Measurements from ENCODE around the gene IGSF21.

DNA sequence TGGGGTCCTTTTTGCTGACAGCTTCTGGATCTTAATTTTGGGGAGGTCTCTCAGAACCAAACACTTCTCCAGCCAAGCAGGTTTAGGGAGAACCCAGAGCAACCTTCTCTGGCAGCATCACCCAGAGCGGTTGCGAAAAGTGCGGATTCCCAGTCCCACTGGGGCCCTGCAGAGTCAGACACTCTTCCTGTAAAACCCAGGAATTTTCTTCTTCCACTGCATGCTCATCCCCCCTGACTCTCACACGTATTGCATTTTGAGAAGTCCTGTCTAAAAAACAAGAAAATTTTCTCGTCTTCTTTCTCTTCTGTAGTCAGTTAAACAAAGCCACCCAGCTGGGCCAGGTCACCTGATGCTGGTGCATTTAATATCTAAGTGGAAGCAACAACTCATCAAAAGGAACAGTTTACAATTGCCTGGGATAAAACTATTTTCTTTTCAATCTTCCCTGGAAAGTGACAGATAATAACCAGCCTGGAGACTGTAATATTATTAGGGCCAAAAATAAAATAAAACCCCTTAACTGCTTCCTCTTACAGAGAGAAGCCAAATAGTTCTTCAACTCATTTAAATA, 156.0 kb downstream of the IGSF21 start:
- TF ChIP-seq NBN (IDR thresholded peaks at IDR 0.05) (no peak), POLR2AphosphoS5 (IDR thresholded peaks at IDR 0.05; ENCODE audit: low read length) (no peak), SUZ12 (IDR thresholded peaks at IDR 0.05; ENCODE audit: unreplicated experiment) (no peak), MEF2A (IDR thresholded peaks at IDR 0.05; ENCODE audit: insufficient read depth, low read depth, low read length) (no peak), CEBPB (IDR thresholded peaks at IDR 0.05; ENCODE audit: borderline replicate concordance in 1 of 2, low read depth in 2 of 2, low read length in 2 of 2) (no peak), RAD21 (IDR thresholded peaks at IDR 0.05; ENCODE audit: insufficient read depth, low read depth, low read length) (no peak)
- TF ChIP-seq, protein P1, sequence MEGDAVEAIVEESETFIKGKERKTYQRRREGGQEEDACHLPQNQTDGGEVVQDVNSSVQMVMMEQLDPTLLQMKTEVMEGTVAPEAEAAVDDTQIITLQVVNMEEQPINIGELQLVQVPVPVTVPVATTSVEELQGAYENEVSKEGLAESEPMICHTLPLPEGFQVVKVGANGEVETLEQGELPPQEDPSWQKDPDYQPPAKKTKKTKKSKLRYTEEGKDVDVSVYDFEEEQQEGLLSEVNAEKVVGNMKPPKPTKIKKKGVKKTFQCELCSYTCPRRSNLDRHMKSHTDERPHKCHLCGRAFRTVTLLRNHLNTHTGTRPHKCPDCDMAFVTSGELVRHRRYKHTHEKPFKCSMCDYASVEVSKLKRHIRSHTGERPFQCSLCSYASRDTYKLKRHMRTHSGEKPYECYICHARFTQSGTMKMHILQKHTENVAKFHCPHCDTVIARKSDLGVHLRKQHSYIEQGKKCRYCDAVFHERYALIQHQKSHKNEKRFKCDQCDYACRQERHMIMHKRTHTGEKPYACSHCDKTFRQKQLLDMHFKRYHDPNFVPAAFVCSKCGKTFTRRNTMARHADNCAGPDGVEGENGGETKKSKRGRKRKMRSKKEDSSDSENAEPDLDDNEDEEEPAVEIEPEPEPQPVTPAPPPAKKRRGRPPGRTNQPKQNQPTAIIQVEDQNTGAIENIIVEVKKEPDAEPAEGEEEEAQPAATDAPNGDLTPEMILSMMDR (IDR thresholded peaks at IDR 0.05 in 2 of 3, conservative IDR thresholded peaks at IDR 0.05 in 1 of 3; ENCODE audit: control insufficient read depth in 2 of 3, extremely low read depth in 1 of 3, insufficient read depth in 1 of 3, low read depth in 3 of 3, low read length in 3 of 3): no peak
- TF ChIP-seq, protein P2, sequence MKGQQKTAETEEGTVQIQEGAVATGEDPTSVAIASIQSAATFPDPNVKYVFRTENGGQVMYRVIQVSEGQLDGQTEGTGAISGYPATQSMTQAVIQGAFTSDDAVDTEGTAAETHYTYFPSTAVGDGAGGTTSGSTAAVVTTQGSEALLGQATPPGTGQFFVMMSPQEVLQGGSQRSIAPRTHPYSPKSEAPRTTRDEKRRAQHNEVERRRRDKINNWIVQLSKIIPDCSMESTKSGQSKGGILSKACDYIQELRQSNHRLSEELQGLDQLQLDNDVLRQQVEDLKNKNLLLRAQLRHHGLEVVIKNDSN (IDR thresholded peaks at IDR 0.05; ENCODE audit: borderline replicate concordance, extremely low read length, insufficient read depth, low read depth, low read length): no peak
- TF ChIP-seq, protein P3, sequence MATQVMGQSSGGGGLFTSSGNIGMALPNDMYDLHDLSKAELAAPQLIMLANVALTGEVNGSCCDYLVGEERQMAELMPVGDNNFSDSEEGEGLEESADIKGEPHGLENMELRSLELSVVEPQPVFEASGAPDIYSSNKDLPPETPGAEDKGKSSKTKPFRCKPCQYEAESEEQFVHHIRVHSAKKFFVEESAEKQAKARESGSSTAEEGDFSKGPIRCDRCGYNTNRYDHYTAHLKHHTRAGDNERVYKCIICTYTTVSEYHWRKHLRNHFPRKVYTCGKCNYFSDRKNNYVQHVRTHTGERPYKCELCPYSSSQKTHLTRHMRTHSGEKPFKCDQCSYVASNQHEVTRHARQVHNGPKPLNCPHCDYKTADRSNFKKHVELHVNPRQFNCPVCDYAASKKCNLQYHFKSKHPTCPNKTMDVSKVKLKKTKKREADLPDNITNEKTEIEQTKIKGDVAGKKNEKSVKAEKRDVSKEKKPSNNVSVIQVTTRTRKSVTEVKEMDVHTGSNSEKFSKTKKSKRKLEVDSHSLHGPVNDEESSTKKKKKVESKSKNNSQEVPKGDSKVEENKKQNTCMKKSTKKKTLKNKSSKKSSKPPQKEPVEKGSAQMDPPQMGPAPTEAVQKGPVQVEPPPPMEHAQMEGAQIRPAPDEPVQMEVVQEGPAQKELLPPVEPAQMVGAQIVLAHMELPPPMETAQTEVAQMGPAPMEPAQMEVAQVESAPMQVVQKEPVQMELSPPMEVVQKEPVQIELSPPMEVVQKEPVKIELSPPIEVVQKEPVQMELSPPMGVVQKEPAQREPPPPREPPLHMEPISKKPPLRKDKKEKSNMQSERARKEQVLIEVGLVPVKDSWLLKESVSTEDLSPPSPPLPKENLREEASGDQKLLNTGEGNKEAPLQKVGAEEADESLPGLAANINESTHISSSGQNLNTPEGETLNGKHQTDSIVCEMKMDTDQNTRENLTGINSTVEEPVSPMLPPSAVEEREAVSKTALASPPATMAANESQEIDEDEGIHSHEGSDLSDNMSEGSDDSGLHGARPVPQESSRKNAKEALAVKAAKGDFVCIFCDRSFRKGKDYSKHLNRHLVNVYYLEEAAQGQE (IDR thresholded peaks at IDR 0.05; ENCODE audit: low read depth, low read length): no peak

Data from GM12878 (cell line).